ENCODE results near the gene BEGAIN.

Gene BEGAIN

DNA sequence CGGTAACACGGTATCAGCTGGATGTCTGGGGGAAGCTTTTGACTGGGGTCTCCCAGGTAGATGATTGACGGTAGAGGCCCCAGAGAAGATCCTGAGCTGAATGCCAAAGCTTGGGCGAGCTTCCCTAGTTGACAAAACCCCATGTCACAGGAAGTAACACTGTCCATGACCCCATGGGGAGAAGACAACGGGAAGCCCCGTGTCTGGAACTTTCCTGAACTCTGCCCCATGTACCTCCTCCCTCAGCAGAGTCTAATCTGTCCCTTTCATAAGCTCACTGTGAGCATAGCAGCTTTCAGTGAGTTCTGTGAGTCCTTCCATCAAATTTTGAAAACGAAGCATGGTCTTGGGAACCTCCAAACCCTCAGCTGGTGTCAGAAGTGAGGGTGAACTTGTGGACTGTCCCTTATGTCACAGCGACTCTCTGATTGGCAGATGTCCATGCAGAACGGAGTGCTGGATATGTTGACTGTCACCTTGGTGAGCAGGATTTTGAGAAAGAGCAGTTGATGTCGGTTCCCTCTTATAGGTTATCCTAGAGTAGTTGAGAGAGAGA lies 29.7 kb upstream of the BEGAIN start:
- no peak for DNase-seq

DNA sequence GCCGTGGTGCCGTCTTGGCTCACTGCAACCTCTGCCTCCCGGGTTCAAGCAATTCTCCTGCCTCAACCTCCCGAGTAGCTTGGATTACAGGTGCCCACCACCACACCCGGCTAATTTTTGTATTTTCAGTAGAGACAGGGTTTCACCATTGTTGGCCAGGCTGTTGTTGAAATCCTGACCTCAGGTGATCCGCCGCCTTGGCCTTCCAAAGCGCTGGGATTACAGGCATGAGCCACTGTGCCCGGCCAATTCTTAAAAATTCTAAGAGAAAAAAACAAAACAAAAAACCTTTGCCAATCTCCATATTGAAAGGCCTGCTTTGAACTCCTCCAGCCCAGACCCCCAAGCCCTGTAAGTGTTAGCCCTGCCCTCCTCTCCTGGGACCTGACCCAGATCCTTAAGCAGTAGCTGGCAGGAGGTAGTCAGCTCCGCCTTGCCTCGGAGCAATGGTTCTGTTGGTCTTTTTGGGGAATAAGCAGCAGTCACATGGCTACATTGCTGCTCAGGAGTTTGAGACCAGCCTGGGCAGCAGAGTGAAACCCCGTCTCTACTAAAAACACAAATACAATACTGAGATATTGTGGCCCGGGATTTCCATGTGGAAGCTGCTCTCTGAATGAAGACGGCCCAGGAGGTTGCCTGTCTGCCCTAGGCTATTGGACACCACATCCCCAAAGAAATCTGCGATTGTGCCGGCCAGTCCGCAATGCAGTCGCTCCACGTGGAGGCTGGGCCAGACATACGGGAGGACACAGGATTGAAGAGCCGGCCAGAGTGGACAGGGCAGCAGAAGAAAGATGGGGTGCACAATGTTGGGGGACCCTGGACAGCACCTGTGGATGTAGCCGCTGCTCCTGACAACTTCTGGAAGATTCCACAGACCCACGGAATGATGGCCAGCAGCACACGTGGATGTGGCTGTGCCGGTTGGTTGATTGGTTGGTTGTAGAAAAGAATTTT lies 28.8 kb upstream of the BEGAIN start:
- DNase-seq, result no peak

GRCh38 chr14:100614803-100615202 lies 27.6 kb upstream of the BEGAIN start:
- DNase-seq, result no peak

DNA sequence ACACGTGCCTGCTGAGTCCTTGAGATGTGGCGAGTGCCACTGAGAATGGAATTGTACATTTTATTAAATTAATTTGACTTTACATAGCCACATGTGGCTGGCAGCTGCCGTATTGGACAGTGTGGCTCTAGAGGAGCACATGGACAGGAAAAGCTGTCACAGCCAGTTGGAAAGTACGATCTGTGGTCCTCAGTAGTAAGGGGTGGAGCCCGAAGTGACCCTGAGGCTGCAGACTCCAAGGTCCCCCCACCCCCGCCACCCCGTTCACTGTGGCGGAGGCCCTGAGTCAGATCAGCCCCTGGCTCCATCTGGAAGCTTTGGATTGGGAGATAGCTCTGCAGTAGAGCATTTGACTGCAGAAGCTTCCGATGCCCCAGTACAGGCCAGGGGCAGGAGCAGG lies 25.8 kb upstream of the BEGAIN start:
- DNase-seq, result no peak

DNA sequence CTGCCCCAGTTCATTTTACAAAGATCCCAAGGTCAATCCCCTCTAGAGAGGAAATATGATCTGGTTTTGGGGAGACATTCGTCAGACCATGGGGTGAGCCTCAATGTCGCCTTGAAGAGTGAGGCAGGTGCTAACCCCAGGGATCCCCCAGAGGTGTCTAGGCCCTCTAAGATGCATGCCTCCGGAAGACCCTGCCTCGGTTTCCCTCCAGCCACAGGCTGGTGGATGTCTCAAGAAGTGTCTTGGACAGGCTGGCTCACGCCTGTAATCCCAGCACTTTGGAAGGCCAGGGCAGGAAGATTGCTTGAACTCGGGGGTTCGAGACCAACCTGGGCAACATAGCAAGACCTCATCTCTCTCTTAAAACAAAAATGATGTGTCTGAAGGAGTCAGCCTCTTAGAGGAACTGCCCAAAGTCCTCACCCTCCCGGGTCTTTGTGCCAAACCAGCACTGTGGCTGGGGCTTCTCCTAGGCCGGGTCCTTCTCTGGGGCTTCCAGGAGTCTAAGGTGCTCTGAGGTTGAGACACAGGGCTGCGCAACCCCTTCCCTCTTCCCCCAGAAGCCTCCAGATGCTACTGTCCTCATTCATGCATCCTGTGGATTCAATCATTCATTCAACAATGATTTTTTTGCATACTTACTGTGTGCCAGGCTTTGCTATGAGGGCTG lies 24.7 kb upstream of the BEGAIN start:
- no peak for DNase-seq

GRCh38 chr14:100610511-100611217 lies 23.4 kb upstream of the BEGAIN start:
- no peak for DNase-seq

GRCh38 chr14:100609941-100610391 lies 22.7 kb upstream of the BEGAIN start:
- no peak for DNase-seq

- DNase-seq, result no peak
Observed at GRCh38 chr14:100609331-100609870, 22.2 kb upstream of the BEGAIN start.

GRCh38 chr14:100608586-100609330 lies 21.5 kb upstream of the BEGAIN start:
- no peak for DNase-seq

GRCh38 chr14:100608064-100608463 lies 20.8 kb upstream of the BEGAIN start:
- no peak for DNase-seq

DNA sequence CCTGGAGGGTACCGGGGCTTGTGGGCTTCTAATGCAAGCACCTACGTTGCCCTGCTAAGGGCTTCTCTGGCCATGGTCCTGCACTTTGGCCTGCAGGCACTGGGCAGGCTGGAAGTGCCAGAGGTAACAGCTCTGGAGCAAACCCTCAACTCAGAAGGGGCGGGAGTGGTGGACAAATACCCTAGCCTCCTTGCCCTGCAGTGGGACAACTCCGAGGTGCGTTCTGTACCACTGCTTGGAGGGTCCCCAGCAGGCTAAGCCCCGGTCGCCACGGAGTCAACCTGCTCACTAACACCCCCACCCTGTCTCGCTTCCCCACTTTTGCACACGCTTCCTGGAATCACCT lies 20.4 kb upstream of the BEGAIN start:
- no peak for DNase-seq

- DNase-seq, result no peak
Observed at GRCh38 chr14:100606687-100607610, 19.7 kb upstream of the BEGAIN start.

GRCh38 chr14:100605706-100606686 lies 18.8 kb upstream of the BEGAIN start:
- peak; percentile 43 for DNase-seq

DNA sequence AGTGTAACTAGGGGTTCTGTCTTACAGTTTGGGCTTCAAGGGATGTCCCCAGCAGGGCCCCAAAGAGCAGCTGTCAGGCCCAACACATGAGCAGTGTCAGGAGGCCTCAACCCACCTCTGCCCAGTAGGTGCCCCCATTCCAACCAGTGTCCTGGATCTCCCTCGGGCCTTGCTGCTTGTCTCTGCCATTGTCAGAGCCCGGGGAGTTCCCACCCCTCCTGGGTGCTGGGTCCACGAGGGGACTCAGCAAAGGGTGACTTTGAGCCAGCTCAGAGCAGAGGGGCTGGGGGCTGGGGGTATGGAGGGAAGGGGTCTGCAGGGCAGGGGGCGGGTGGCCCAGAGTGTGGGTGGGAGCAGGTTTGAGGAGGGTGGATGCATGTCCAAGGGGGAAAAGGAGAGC lies 18.0 kb upstream of the BEGAIN start:
- no peak for DNase-seq

DNA sequence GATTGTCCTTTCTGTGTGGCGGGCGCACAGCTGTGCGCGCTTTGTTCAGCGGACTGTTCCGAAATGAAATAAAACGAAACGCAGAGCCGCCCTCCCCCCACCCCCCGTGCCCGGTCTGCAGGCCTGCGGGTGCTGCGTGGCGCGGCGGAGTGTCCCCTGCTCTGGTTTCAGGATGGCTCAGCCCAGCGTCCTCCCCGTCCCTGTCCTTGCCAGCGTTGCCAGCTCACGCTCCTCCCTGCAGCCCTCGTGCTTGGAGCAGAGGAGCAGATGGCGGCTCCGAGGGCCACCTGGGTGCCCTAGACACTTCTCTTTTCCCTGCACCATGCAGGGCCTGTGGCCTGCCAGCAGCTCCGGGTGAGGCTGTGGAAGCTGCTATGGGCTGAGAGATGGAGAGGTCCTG lies 17.5 kb upstream of the BEGAIN start:
- no peak for DNase-seq

DNA sequence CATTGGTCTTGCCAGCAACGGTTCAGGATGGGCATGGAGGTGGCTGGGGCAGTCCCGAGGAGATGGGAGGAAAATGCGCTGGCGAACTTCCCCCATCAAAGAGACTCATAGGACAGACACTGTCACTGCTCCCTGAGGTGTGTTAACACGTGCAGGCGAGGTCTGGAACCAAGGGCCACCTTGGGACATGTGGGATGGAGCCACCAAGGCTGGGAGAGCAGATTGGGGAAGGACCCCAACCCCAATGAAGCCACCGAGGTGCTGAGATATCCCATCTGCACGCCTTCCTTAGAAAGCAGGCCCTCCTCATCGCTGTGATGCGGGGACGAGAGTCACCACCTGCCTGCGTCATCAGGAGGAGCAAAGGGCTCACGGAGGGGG lies 16.9 kb upstream of the BEGAIN start:
- DNase-seq, result no peak

GRCh38 chr14:100603341-100604120 lies 16.3 kb upstream of the BEGAIN start:
- DNase-seq, result no peak

- no peak for DNase-seq
Observed at GRCh38 chr14:100602621-100603230, 15.5 kb upstream of the BEGAIN start.

Measured in right kidney (tissue), 1 donor.